ENCODE results near the gene CEP112. TPM values are rescaled to one million over a fixed set of nuclear protein-coding genes. Genes with fewer than 3 reads are reported as not detected.

CEP112 gene
- total RNA-seq, 2 donors from 2014 or later: 5.9 to 6.2 TPM

GRCh38 chr17:65628644-65629036 is 563.3 kb downstream of the CEP112 start:
- H3K27me3 ChIP-seq: no peaks in the 10 kb centered on the region
- peak overlapping the region in 1 of 2 donors; percentile 38 for H3K9ac ChIP-seq (ENCODE audit: low read depth in 2 of 2, low read length in 2 of 2)
- DNase-seq: no peak
- no peak for TF ChIP-seq CTCF (IDR thresholded peaks at IDR 0.05)
- intact Hi-C loops (cut with DNase I): loop anchor here (10.0 kb wide), 1 partner anchor 354 kb away; no protein-coding TSS in a partner anchor
- H3K36me3 ChIP-seq: no peaks in the 10 kb centered on the region
- no peak overlapping the region for H3K4me3 ChIP-seq
- no peak overlapping the region for H3K27ac ChIP-seq
- H3K9me3 ChIP-seq: no peaks in the 10 kb centered on the region
- peaks cover 3% of the 10 kb centered on the region for H3K4me1 ChIP-seq

- intact Hi-C loops (cut with DNase I): loop anchor here (10.0 kb wide), 1 partner anchor 353 kb away; no protein-coding TSS in a partner anchor
- Histone ChIP-seq H3K4me3 (no peak overlapping the region), H3K36me3 (no peaks in the 10 kb centered on the region), H3K27me3 (no peaks in the 10 kb centered on the region), H3K9ac (ENCODE audit: low read depth in 2 of 2, low read length in 2 of 2) (peak overlapping the region in 1 of 2 donors; percentile 38), H3K4me1 (peaks cover 3% of the 10 kb centered on the region), H3K27ac (peak overlapping the region; percentile 8), H3K9me3 (no peaks in the 10 kb centered on the region)
- DNase-seq: peak; percentile 79
- TF ChIP-seq CTCF (IDR thresholded peaks at IDR 0.05): no peak
These were observed 563.9 kb downstream of the CEP112 start for GRCh38 chr17:65627891-65628643.

- Histone ChIP-seq H3K4me3 (no peak overlapping the region), H3K27me3 (no peaks in the 10 kb centered on the region), H3K36me3 (no peaks in the 10 kb centered on the region), H3K27ac (no peak overlapping the region), H3K9me3 (no peaks in the 10 kb centered on the region), H3K9ac (ENCODE audit: low read depth in 2 of 2, low read length in 2 of 2) (no peak overlapping the region), H3K4me1 (peaks cover 3% of the 10 kb centered on the region)
- TF ChIP-seq CTCF (IDR thresholded peaks at IDR 0.05): no peak
- peak; percentile 31 for DNase-seq
- intact Hi-C loops (cut with DNase I): loop anchor here (10.0 kb wide), 1 partner anchor 352 kb away; no protein-coding TSS in a partner anchor
These were observed 564.8 kb downstream of the CEP112 start for GRCh38 chr17:65627108-65627507.

GRCh38 chr17:65626451-65626850 is 565.5 kb downstream of the CEP112 start:
- no peak overlapping the region for H3K9ac ChIP-seq (ENCODE audit: low read depth in 2 of 2, low read length in 2 of 2)
- H3K4me3 ChIP-seq: no peak overlapping the region
- DNase-seq: no peak
- no peaks in the 10 kb centered on the region for H3K9me3 ChIP-seq
- no peaks in the 10 kb centered on the region for H3K27me3 ChIP-seq
- TF ChIP-seq CTCF (IDR thresholded peaks at IDR 0.05): no peak
- H3K36me3 ChIP-seq: no peaks in the 10 kb centered on the region
- peaks cover 3% of the 10 kb centered on the region for H3K4me1 ChIP-seq
- no peak overlapping the region for H3K27ac ChIP-seq
- intact Hi-C loops (cut with DNase I): loop anchor here (10.0 kb wide), 1 partner anchor 352 kb away; no protein-coding TSS in a partner anchor

GRCh38 chr17:65618516-65618915 is 573.4 kb downstream of the CEP112 start:
- intact Hi-C loops (cut with DNase I): no loop called here
- Histone ChIP-seq H3K4me1 (no peaks in the 10 kb centered on the region), H3K9ac (ENCODE audit: low read depth in 2 of 2, low read length in 2 of 2) (no peak overlapping the region), H3K9me3 (no peaks in the 10 kb centered on the region), H3K27me3 (no peaks in the 10 kb centered on the region), H3K36me3 (no peaks in the 10 kb centered on the region), H3K4me3 (no peak overlapping the region), H3K27ac (no peak overlapping the region)
- DNase-seq: no peak
- no peak for TF ChIP-seq CTCF (IDR thresholded peaks at IDR 0.05)
